DND-41 (cell line): ENCODE measurements around the gene CELSR1.

Experiments
- ATAC-seq: fragments of 200-7000 bp; cut with Tn5 transposase; 3 replicates; pipeline ENCODE4 v1.9.1; 2021; ENCODE audit warnings: low read depth; ENCODE audit not compliant: insufficient read depth
- DNase-seq: peaks from one replicate; pipeline ENCODE4 v3.0.0-alpha.2; 2020
- H2AFZ ChIP-seq: 2 replicates; pipeline ENCODE4 v1.6.0; 2012; ENCODE audit warnings: low read depth, low read length
- H3K27ac ChIP-seq: 2 replicates; pipeline ENCODE4 v1.5.1; 2012; ENCODE audit warnings: low read length, inconsistent platforms
- H3K27me3 ChIP-seq: fragments of 200-600 bp; sonication (generic); 2 replicates; pipeline ENCODE4 v1.6.0; 2012; ENCODE audit warnings: low read length, mild to moderate bottlenecking, inconsistent platforms; ENCODE audit not compliant: insufficient read depth, poor library complexity
- H3K36me3 ChIP-seq: 2 replicates; pipeline ENCODE4 v1.5.1; 2012; ENCODE audit warnings: low read length, inconsistent platforms; ENCODE audit not compliant: insufficient read depth
- H3K4me1 ChIP-seq: 2 replicates; pipeline ENCODE4 v1.5.1; 2012; ENCODE audit warnings: mild to moderate bottlenecking, low read length; ENCODE audit not compliant: insufficient read depth
- H3K4me2 ChIP-seq: 2 replicates; pipeline ENCODE4 v1.6.0; 2012; ENCODE audit warnings: mild to moderate bottlenecking, moderate library complexity, low read length, inconsistent platforms; ENCODE audit not compliant: insufficient read depth
- H3K4me3 ChIP-seq, 2 experiments: fragments of 200-600 bp in 1 of 2; shearing (Covaris generic) in 1 of 2; 2 replicates each; pipeline ENCODE4 v1.5.1; 2012 to 2016; ENCODE audit warnings: inconsistent platforms in 2 of 2, low read length in 2 of 2, mild to moderate bottlenecking in 2 of 2, low read depth in 1 of 2, moderate library complexity in 1 of 2
- H3K79me2 ChIP-seq: 2 replicates; pipeline ENCODE4 v1.6.0; 2012; ENCODE audit warnings: low read length, inconsistent platforms; ENCODE audit not compliant: insufficient read depth
- H3K9ac ChIP-seq: 2 replicates; pipeline ENCODE4 v1.6.0; 2012; ENCODE audit warnings: low read depth, mild to moderate bottlenecking, inconsistent platforms, low read length, moderate library complexity
- H3K9me3 ChIP-seq: 2 replicates; pipeline ENCODE4 v1.5.1; 2012; ENCODE audit warnings: low read length, moderate library complexity, mild to moderate bottlenecking, inconsistent platforms; ENCODE audit not compliant: insufficient read depth, severe bottlenecking
- H4K20me1 ChIP-seq: 2 replicates; pipeline ENCODE4 v1.6.0; 2012; ENCODE audit warnings: low read length; ENCODE audit not compliant: insufficient read depth
- EZH2 ChIP-seq: IDR thresholded peaks from 3 replicates; pipeline ENCODE4 v1.6.1; 2012; ENCODE audit warnings: borderline replicate concordance, low read depth, mild to moderate bottlenecking, moderate library complexity, low read length, inconsistent platforms; ENCODE audit not compliant: severe bottlenecking
- TF ChIP-seq, protein P1 (sequence below): IDR thresholded peaks from 2 replicates; pipeline ENCODE4 v1.5.1; 2012; ENCODE audit warnings: borderline replicate concordance, low read length, moderate library complexity, mild to moderate bottlenecking; ENCODE audit not compliant: poor library complexity, severe bottlenecking; ENCODE audit errors: extremely low read depth

CELSR1 gene

DNA sequence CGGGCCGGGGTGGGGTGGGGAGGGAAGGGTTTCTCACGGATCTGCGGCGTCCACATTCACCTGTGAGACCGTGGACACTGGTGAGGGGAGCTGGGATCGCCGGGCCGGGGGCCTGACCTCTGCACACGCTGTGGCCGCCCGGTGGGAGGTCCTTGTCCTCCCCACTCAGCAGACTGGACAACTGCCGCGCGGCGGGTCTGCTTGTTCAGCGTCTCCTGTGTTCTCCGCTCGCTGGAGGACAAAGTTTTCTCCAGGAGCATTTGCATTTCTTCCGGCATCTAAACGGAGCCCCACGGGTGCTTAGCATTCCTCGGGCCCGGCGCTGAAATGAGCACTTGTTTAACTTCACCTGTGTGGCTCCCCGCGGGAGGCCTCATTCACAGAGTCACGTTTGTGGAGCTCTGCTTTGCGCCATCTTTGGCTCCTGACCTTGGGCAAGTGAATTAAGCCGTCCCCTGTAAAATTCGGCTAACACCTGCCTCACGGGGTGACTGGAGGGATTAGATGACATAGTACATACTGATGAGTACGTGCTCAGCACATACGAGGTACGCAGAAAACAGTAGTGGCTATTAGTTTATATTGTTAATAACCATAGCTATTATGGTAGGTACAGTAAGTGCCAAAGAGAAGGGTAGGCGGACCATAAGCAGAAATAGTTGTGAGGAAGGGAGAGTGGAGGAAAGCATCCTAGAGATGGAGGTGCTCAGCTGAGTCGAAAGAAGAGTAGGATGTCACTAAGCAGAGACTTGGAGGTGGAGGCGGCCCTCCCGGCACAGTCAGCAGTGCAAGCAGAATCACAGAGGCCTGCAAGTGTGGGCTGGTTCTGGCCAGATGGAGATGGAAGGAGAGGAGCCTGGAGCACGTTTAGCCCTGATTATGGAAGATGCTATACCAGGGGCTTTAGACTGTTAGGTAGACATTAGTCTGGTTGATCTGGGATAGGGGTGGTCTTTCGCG is 201.0 kb downstream of the CELSR1 start:
- H3K27ac ChIP-seq, result peak overlapping the region; percentile 84
- no peak for ATAC-seq
- DNase-seq, result peak; percentile 26
- peaks cover 70% of the 10 kb centered on the region for H3K36me3 ChIP-seq
- peak overlapping the region; percentile 90 to 98 for H3K4me3 ChIP-seq
- H2AFZ ChIP-seq, result peak overlapping the region; percentile 97
- TF ChIP-seq, protein P1, sequence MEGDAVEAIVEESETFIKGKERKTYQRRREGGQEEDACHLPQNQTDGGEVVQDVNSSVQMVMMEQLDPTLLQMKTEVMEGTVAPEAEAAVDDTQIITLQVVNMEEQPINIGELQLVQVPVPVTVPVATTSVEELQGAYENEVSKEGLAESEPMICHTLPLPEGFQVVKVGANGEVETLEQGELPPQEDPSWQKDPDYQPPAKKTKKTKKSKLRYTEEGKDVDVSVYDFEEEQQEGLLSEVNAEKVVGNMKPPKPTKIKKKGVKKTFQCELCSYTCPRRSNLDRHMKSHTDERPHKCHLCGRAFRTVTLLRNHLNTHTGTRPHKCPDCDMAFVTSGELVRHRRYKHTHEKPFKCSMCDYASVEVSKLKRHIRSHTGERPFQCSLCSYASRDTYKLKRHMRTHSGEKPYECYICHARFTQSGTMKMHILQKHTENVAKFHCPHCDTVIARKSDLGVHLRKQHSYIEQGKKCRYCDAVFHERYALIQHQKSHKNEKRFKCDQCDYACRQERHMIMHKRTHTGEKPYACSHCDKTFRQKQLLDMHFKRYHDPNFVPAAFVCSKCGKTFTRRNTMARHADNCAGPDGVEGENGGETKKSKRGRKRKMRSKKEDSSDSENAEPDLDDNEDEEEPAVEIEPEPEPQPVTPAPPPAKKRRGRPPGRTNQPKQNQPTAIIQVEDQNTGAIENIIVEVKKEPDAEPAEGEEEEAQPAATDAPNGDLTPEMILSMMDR, result no peak
- no peak for TF ChIP-seq EZH2
- no peaks in the 10 kb centered on the region for H3K27me3 ChIP-seq
- H3K79me2 ChIP-seq, result peaks cover 48% of the 10 kb centered on the region
- H3K4me1 ChIP-seq, result peaks cover 25% of the 10 kb centered on the region
- peak overlapping the region; percentile 94 for H3K9ac ChIP-seq
- no peaks in the 10 kb centered on the region for H3K9me3 ChIP-seq
- peaks cover 20% of the 10 kb centered on the region; the same call in 1 of the 2 replicates for H4K20me1 ChIP-seq
- H3K4me2 ChIP-seq, result peak overlapping the region; percentile 83

DNA sequence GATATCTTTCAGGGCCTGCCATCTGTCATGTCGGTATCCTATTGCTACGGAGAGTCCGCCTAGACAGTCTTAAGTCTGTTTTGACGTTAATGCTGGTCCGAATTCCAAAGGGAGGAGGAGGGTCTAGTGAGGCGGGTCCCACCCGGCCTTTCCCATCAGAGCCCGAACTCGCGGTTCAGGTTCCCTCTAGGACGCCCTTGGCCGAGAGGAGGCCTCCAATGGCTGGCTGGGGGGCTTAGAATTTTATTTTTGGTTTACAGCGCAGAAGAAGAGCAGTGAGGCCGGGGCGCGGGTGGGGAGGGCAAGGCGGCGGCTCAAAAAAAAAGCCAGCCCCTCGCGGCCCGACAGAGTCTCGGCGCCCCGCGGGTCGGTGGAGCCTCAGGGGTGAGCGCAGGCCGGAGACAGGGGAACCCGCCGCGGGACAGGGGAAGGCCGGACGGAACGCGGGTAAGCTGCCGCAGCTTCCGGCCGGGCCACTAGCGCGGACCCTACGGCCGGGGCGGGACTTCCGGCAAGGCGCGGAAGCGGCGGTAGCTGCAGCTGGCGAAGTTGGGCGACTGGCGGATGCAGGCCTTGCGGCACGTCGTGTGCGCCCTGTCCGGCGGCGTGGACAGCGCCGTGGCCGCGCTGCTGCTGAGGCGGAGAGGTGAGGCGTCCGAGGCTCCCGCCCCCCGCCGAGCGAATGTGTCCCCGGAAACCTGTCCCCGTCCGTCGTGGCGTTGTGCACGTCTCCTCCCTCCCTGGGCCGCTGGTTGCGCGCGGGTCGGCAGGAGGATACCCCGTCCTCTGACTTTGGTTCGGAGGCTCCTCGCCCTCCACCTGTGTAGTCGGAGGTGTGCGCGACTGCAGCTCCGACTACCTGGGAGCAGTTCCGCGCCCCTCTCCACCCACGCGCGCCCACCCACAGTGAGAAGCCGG is 202.0 kb downstream of the CELSR1 start, which contains the start of gene TRMU:
Gene TRMU, plus strand, starts transcription at position 514 of the 918 bp plus-strand sequence. Its CDS starts 51 bp downstream, at position 565.
- Histone ChIP-seq H3K9me3 (no peaks in the 10 kb centered on the region), H3K4me3 (peak within 1 kb of the TSS; percentile 90 to 98), H2AFZ (peak within 1 kb of the TSS; percentile 97), H3K27ac (peak within 1 kb of the TSS; percentile 84), H3K27me3 (no peaks in the 10 kb centered on the region), H3K4me1 (peaks cover 25% of the 10 kb centered on the region), H3K9ac (peak within 1 kb of the TSS; percentile 94), H3K36me3 (peaks cover 71% of the 10 kb centered on the region), H4K20me1 (peaks cover 20% of the 10 kb centered on the region; the same call in 1 of the 2 replicates), H3K79me2 (peaks cover 48% of the 10 kb centered on the region), H3K4me2 (peak within 1 kb of the TSS; percentile 83)
- DNase-seq (peak; percentile 79), ATAC-seq (peak; percentile 87)
- TF ChIP-seq, protein P1, result no peak
- no peak for TF ChIP-seq EZH2

DNA sequence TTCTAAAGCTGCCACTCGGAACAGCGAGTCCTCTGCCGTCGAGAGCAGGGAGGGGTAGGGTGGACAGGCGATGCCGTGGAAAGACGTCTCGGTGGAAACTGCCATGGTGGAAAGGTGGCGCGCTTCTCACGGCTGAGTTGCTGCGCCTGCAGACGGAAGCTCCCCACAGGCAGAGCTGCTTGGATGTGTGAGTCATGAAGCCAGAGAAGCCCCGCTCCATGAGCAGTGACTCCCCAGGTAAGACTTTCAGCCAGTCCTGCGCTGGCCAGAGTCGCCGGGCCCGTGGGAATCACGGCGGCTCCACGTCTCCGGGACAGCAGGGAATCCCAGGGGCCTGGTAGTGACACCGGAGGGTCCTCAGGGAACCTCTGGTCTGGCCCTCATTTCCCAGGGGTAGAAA is 205.9 kb downstream of the CELSR1 start:
- Histone ChIP-seq H3K4me3 (no peak overlapping the region), H4K20me1 (peaks cover 5% of the 10 kb centered on the region; the same call in 1 of the 2 replicates), H3K27ac (no peak overlapping the region), H3K27me3 (no peaks in the 10 kb centered on the region), H3K36me3 (peaks cover 76% of the 10 kb centered on the region), H3K9me3 (no peaks in the 10 kb centered on the region), H3K4me1 (peaks cover 13% of the 10 kb centered on the region), H3K79me2 (peaks cover 16% of the 10 kb centered on the region), H2AFZ (no peak overlapping the region), H3K4me2 (no peak overlapping the region), H3K9ac (no peak overlapping the region)
- TF ChIP-seq, protein P1, result no peak
- no peak for TF ChIP-seq EZH2
- ATAC-seq, result no peak
- no peak for DNase-seq
